ENCODE results near the gene RERGL.

RERGL gene

GRCh38 chr12:18090093-18090492 lies at the start of gene RERGL:
TSS of gene RERGL (minus strand) at chr12:18090193. CDS start at chr12:18090140, 53 bp downstream.
- DNase-seq (ENCODE audit: extremely low read depth, low read depth), result no peak
- TF ChIP-seq CTCF (IDR thresholded peaks at IDR 0.05; ENCODE audit: low read depth, low read length), result no peak

- TF ChIP-seq CTCF (IDR thresholded peaks at IDR 0.05; ENCODE audit: low read depth, low read length), result no peak
- no peak for DNase-seq (ENCODE audit: extremely low read depth, low read depth)
These were observed 49.3 kb upstream of the RERGL start for GRCh38 chr12:18139254-18139653.

- TF ChIP-seq CTCF (IDR thresholded peaks at IDR 0.05; ENCODE audit: low read depth, low read length), result no peak
- no peak for DNase-seq (ENCODE audit: extremely low read depth, low read depth)
These were observed 45.5 kb upstream of the RERGL start for GRCh38 chr12:18135509-18135908.

GRCh38 chr12:18135086-18135485 lies 45.1 kb upstream of the RERGL start:
- no peak for DNase-seq (ENCODE audit: extremely low read depth, low read depth)

GRCh38 chr12:18130851-18131250 lies 40.9 kb upstream of the RERGL start:
- DNase-seq (ENCODE audit: extremely low read depth, low read depth), result no peak
- no peak for TF ChIP-seq CTCF (IDR thresholded peaks at IDR 0.05; ENCODE audit: low read depth, low read length)

More at GRCh38 chr12:18135086-18135485, 45.1 kb upstream of the RERGL start:
- no peak for TF ChIP-seq CTCF (IDR thresholded peaks at IDR 0.05; ENCODE audit: low read depth, low read length)

GRCh38 chr12:18123707-18124106 lies 33.7 kb upstream of the RERGL start:
- TF ChIP-seq CTCF (IDR thresholded peaks at IDR 0.05; ENCODE audit: low read depth, low read length), result no peak
- DNase-seq (ENCODE audit: extremely low read depth, low read depth), result no peak

GRCh38 chr12:18120899-18121298 lies 30.9 kb upstream of the RERGL start:
- TF ChIP-seq CTCF (IDR thresholded peaks at IDR 0.05; ENCODE audit: low read depth, low read length), result no peak
- DNase-seq (ENCODE audit: extremely low read depth, low read depth), result no peak
